ENCODE data around the gene KXD1. TPM values are rescaled to one million over a fixed set of nuclear protein-coding genes. Genes with fewer than 3 reads are reported as not detected.

The KXD1 gene
- total RNA-seq, 1 experiment from 2014 or later: 77.5 TPM

GRCh38 chr19:18609717-18610051 is 52.0 kb downstream of the KXD1 start:
- H3K9me3 ChIP-seq: no peaks in the 10 kb centered on the region
- no peak for DNase-seq
- no TSS peak for BruUV-seq (replicated peaks)
- CTCF ChIA-PET: interaction anchor here (0.5 kb wide), 1 partner anchor 591 kb away, joined by 5 read pairs; no protein-coding TSS in a partner anchor
- POLR2A ChIA-PET: no interaction called here
- Mint-ChIP-seq H3K27me3 (ENCODE audit: insufficient read depth, unreplicated experiment) (peaks cover 34% of the 10 kb centered on the region), H3K9me3 (ENCODE audit: unreplicated experiment) (no peaks in the 10 kb centered on the region), H3K36me3 (ENCODE audit: insufficient read depth, unreplicated experiment) (no peaks in the 10 kb centered on the region), H3K4me1 (ENCODE audit: low read depth, unreplicated experiment) (peaks cover 13% of the 10 kb centered on the region), H3K4me3 (ENCODE audit: unreplicated experiment) (no peak overlapping the region), H3K27ac (ENCODE audit: unreplicated experiment) (no peak overlapping the region)
- no peak for TF ChIP-seq CTCF (IDR thresholded peaks at IDR 0.05; ENCODE audit: insufficient read depth in 1 of 2, low read depth in 1 of 2, low read length in 1 of 2, severe bottlenecking in 1 of 2, unreplicated experiment in 1 of 2)
- no peak overlapping the region for H3K4me3 ChIP-seq (ENCODE audit: low read depth, low read length)
- intact Hi-C loops (cut with micrococcal nuclease; ENCODE audit: unreplicated experiment): no loop called here
- H3K4me1 ChIP-seq: peaks cover 36% of the 10 kb centered on the region
- H3K36me3 ChIP-seq (ENCODE audit: control insufficient read depth, insufficient read depth, low read length): no peaks in the 10 kb centered on the region
- peaks cover 15% of the 10 kb centered on the region for H3K27me3 ChIP-seq (replicated peaks; ENCODE audit: control insufficient read depth, insufficient read depth, low read length)

- Histone ChIP-seq H3K4me3 (ENCODE audit: low read depth, low read length) (no peak overlapping the region), H3K4me1 (peaks cover 36% of the 10 kb centered on the region), H3K27me3 (replicated peaks; ENCODE audit: control insufficient read depth, insufficient read depth, low read length) (peaks cover 15% of the 10 kb centered on the region), H3K36me3 (ENCODE audit: control insufficient read depth, insufficient read depth, low read length) (no peaks in the 10 kb centered on the region), H3K9me3 (no peaks in the 10 kb centered on the region)
- intact Hi-C loops (cut with micrococcal nuclease; ENCODE audit: unreplicated experiment): no loop called here
- ChIA-PET CTCF (interaction anchor here (0.5 kb wide), 1 partner anchor 590 kb away, joined by 5 read pairs; no protein-coding TSS in a partner anchor), POLR2A (no interaction called here)
- Mint-ChIP-seq H3K27ac (ENCODE audit: unreplicated experiment) (no peak overlapping the region), H3K27me3 (ENCODE audit: insufficient read depth, unreplicated experiment) (peaks cover 36% of the 10 kb centered on the region), H3K9me3 (ENCODE audit: unreplicated experiment) (no peaks in the 10 kb centered on the region), H3K4me1 (ENCODE audit: low read depth, unreplicated experiment) (peaks cover 13% of the 10 kb centered on the region), H3K4me3 (ENCODE audit: unreplicated experiment) (no peak overlapping the region), H3K36me3 (ENCODE audit: insufficient read depth, unreplicated experiment) (no peaks in the 10 kb centered on the region)
- TF ChIP-seq CTCF (IDR thresholded peaks at IDR 0.05; ENCODE audit: insufficient read depth in 1 of 2, low read depth in 1 of 2, low read length in 1 of 2, severe bottlenecking in 1 of 2, unreplicated experiment in 1 of 2): no peak
- DNase-seq: no peak
- no TSS peak for BruUV-seq (replicated peaks)
These were observed 52.5 kb downstream of the KXD1 start for GRCh38 chr19:18610245-18610555.

- Histone ChIP-seq H3K27me3 (replicated peaks; ENCODE audit: control insufficient read depth, insufficient read depth, low read length) (peaks cover 15% of the 10 kb centered on the region), H3K9me3 (no peaks in the 10 kb centered on the region), H3K36me3 (ENCODE audit: control insufficient read depth, insufficient read depth, low read length) (no peaks in the 10 kb centered on the region), H3K4me1 (peaks cover 36% of the 10 kb centered on the region), H3K4me3 (ENCODE audit: low read depth, low read length) (no peak overlapping the region)
- Mint-ChIP-seq H3K9me3 (ENCODE audit: unreplicated experiment) (no peaks in the 10 kb centered on the region), H3K4me3 (ENCODE audit: unreplicated experiment) (peak overlapping the region; percentile 69), H3K27ac (ENCODE audit: unreplicated experiment) (no peak overlapping the region), H3K4me1 (ENCODE audit: low read depth, unreplicated experiment) (peaks cover 13% of the 10 kb centered on the region), H3K36me3 (ENCODE audit: insufficient read depth, unreplicated experiment) (no peaks in the 10 kb centered on the region), H3K27me3 (ENCODE audit: insufficient read depth, unreplicated experiment) (peaks cover 33% of the 10 kb centered on the region)
- BruUV-seq (replicated peaks): no TSS peak
- intact Hi-C loops (cut with micrococcal nuclease; ENCODE audit: unreplicated experiment): no loop called here
- DNase-seq: no peak
- ChIA-PET CTCF (no interaction called here), POLR2A (no interaction called here)
- TF ChIP-seq CTCF (IDR thresholded peaks at IDR 0.05; ENCODE audit: insufficient read depth in 1 of 2, low read depth in 1 of 2, low read length in 1 of 2, severe bottlenecking in 1 of 2, unreplicated experiment in 1 of 2): no peak
These were observed 53.1 kb downstream of the KXD1 start for GRCh38 chr19:18610556-18611326.

All from Caco-2 (cell line).